Psoas muscle (tissue), 8 donors: ENCODE data around the gene ERI2. TPM values are rescaled to one million over a fixed set of nuclear protein-coding genes. Genes with fewer than 3 reads are reported as not detected.

Experiments
- ATAC-seq, 4 donors: fragments of 200-7000 bp; cut with Tn5 transposase; one replicate each; pipeline ENCODE4 v1.9.1; 2020; ENCODE audit warnings: moderate library complexity in 3 of 4, mild to moderate bottlenecking in 2 of 4
- DNase-seq, 2 donors: peaks; one replicate each; pipeline ENCODE4 v3.0.0-alpha.2; 2020
- H3K27ac ChIP-seq: fragments of 200-600 bp; one replicate; pipeline ENCODE4 v1.8.0; 2022
- H3K27me3 ChIP-seq, 3 donors: fragments of 200-600 bp in 1 of 3; one replicate each; pipeline versions ENCODE4 v1.6.1 to v1.8.0; 2013 to 2022; ENCODE audit warnings: low read length in 2 of 3, mild to moderate bottlenecking in 2 of 3, moderate library complexity in 1 of 3; ENCODE audit not compliant: insufficient read depth in 3 of 3
- H3K36me3 ChIP-seq, 2 donors: fragments of 200-600 bp in 1 of 2; one replicate each; pipeline versions ENCODE4 v1.6.1 to v1.8.0; 2013 to 2022; ENCODE audit warnings: low read depth in 1 of 2, mild to moderate bottlenecking in 1 of 2, moderate library complexity in 1 of 2; ENCODE audit not compliant: insufficient read depth in 1 of 2
- H3K4me1 ChIP-seq: fragments of 200-600 bp; one replicate; pipeline ENCODE4 v1.8.0; 2022
- H3K4me3 ChIP-seq: fragments of 200-600 bp; one replicate; pipeline ENCODE4 v1.8.0; 2022; ENCODE audit warnings: mild to moderate bottlenecking
- H3K9me3 ChIP-seq: fragments of 200-600 bp; one replicate; pipeline ENCODE4 v1.8.0; 2022
- CTCF ChIP-seq: fragments of 200-600 bp; IDR thresholded peaks from one replicate; pipeline ENCODE4 v1.8.0; 2022; ENCODE audit warnings: antibody characterized with exemption
- WGBS, 3 donors: extraction: QIAGEN DNeasy Blood & Tissue Kit; methylation state at CpG; one replicate each; pipeline versions ENCODE4 v1.1.6 to v1.1.7; 2013; 5-methylcytosine and 5-hydroxymethylcytosine counted together
- intact Hi-C, 2 donors: fragments of 100-400 bp; cut with DNase I; formaldehyde crosslinking; loops; one replicate each; pipeline versions ENCODE4 v1.11.0 to v1.14.2; 2022
- polyA plus RNA-seq, 3 donors: library from polyadenylated mRNA; stranded (reverse); fragments of 200-250 nt; gene quantifications; one replicate each; pipeline ENCODE4 v1.2.3, GENCODE V29; 2013
- total RNA-seq, 4 donors: library from RNA; stranded (reverse); fragmentation: NEBNext Ultra II Directional in 2 of 4; extraction: Animal tissue kit (Norgen Biotek cat#: 25700) in 2 of 4; gene quantifications; one replicate each; pipeline versions ENCODE4 v1.2.1 to v1.2.4, GENCODE V29; 2021 to 2023
- donor health status: healthy with polysubstance abuse.
- donor health status: DM: no; HTN: no; CAD: no; lungs with moderate emphysema.
- donor health status: Bipolar disorder and iron deficiency.
- donor health status: healthy.
- donor health status: DM: yes; HTN: yes; CAD: no.
- donor health status: DM: no; HTN: no; CAD: no.
- donor health status: DM: no; HTN: no; CAD: no.
- donor health status: DM: yes; HTN: yes; CAD: no.

Gene ERI2
- total and polyA plus RNA-seq, 7 donors, result 3.6 to 14.9 (median 6.5) TPM

- WGBS, 3 donors, result 76 to 83% (median 80%) methylated on average over 5 of the region's 5 CpGs
- H3K4me1 ChIP-seq, result no peaks in the 10 kb centered on the region
- TF ChIP-seq CTCF, result no peak
- H3K36me3 ChIP-seq, result peaks cover 0 to 21% of the 10 kb centered on the region in 2 donors
- ATAC-seq (no peak), DNase-seq (no peak)
- intact Hi-C loops, result no loop called here
- H3K4me3 ChIP-seq, result no peak overlapping the region
- no peaks in the 10 kb centered on the region for H3K27me3 ChIP-seq
- H3K27ac ChIP-seq, result no peak overlapping the region
- H3K9me3 ChIP-seq, result no peaks in the 10 kb centered on the region
Measured at GRCh38 chr16:20791923-20792612, 14.2 kb downstream of the ERI2 start.

- no peak overlapping the region for H3K27ac ChIP-seq
- TF ChIP-seq CTCF, result no peak
Measured at GRCh38 chr16:20789130-20789529, 17.1 kb downstream of the ERI2 start.

DNA sequence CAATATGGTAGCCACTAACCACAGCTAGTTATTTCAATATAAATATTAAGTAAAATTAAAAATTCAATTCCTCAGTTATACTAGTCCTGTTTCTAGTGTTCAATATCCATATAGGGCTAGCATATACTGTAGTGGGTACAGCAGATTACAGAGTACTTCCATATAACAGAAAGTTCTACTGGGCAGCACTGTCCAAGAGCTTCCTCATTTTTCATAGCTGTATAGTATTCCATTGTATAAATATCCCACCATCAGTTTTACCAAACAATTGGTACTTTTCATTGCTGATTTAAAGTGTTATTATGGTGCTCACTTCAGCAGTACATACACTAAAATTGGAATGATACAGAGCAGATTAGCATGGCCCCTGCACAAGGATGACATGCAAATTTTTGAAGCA is 22.1 kb downstream of the ERI2 start:
- ATAC-seq (no peak), DNase-seq (no peak)
- Histone ChIP-seq H3K27ac (no peak overlapping the region), H3K4me3 (no peak overlapping the region), H3K9me3 (no peaks in the 10 kb centered on the region), H3K4me1 (no peaks in the 10 kb centered on the region), H3K27me3 (no peaks in the 10 kb centered on the region), H3K36me3 (peaks cover 0 to 18% of the 10 kb centered on the region in 2 donors)
- intact Hi-C loops, result no loop called here
- TF ChIP-seq CTCF, result no peak

More at GRCh38 chr16:20789130-20789529, 17.1 kb downstream of the ERI2 start:
- no peaks in the 10 kb centered on the region for H3K9me3 ChIP-seq
- H3K4me1 ChIP-seq, result no peaks in the 10 kb centered on the region
- no peaks in the 10 kb centered on the region for H3K36me3 ChIP-seq
- H3K27me3 ChIP-seq, result no peaks in the 10 kb centered on the region
- DNase-seq, result no peak
- no peak overlapping the region for H3K4me3 ChIP-seq
- intact Hi-C loops, result no loop called here
- ATAC-seq, result no peak

GRCh38 chr16:20782470-20782869 is 23.8 kb downstream of the ERI2 start:
- 88 to 90% (median 88%) methylated on average over 2 of the region's 2 CpGs for WGBS, 3 donors
- H3K27me3 ChIP-seq, result no peaks in the 10 kb centered on the region
- TF ChIP-seq CTCF, result no peak
- H3K4me3 ChIP-seq, result no peak overlapping the region
- H3K36me3 ChIP-seq, result peaks cover 0 to 26% of the 10 kb centered on the region in 2 donors
- no peak overlapping the region for H3K27ac ChIP-seq
- no peaks in the 10 kb centered on the region for H3K9me3 ChIP-seq
- intact Hi-C loops, result no loop called here
- ATAC-seq (no peak), DNase-seq (no peak)
- no peaks in the 10 kb centered on the region for H3K4me1 ChIP-seq

GRCh38 chr16:20781697-20782096 is 24.6 kb downstream of the ERI2 start:
- Histone ChIP-seq H3K9me3 (no peaks in the 10 kb centered on the region), H3K27me3 (no peaks in the 10 kb centered on the region), H3K4me1 (no peaks in the 10 kb centered on the region), H3K4me3 (no peak overlapping the region), H3K27ac (no peak overlapping the region), H3K36me3 (peaks cover 0 to 26% of the 10 kb centered on the region in 2 donors)
- TF ChIP-seq CTCF, result no peak
- 81 to 87% (median 87%) methylated on average over 1 of the region's 1 CpG for WGBS, 3 donors
- intact Hi-C loops, result no loop called here
- ATAC-seq (no peak), DNase-seq (no peak)
